Heart left ventricle (tissue), 16 donors: ENCODE data around the gene FREY1. TPM values are rescaled to one million over a fixed set of nuclear protein-coding genes. Genes with fewer than 3 reads are reported as not detected.

ENCODE experiments used
- ATAC-seq, 4 donors: fragments of 200-7000 bp; cut with Tn5 transposase; one replicate each; pipeline ENCODE4 v1.9.1; 2020 to 2022; ENCODE audit warnings: moderate library complexity in 4 of 4, mild to moderate bottlenecking in 3 of 4, moderate number of reproducible peaks in 1 of 4
- DNase-seq, 5 donors: peaks; one replicate each; pipeline ENCODE4 v3.0.0-alpha.2; 2020
- H3K27ac ChIP-seq, 12 donors: fragments of 200-600 bp; sonication (generic) in 4 of 12; one replicate each; pipeline versions ENCODE4 v1.5.0 to v1.8.0; 2016 to 2022; ENCODE audit warnings: mild to moderate bottlenecking in 2 of 12
- H3K27me3 ChIP-seq, 9 donors: fragments of 200-600 bp; sonication (generic) in 2 of 9; one replicate each; pipeline versions ENCODE4 v1.5.1 to v1.8.0; 2016 to 2022; ENCODE audit warnings: mild to moderate bottlenecking in 3 of 9
- H3K36me3 ChIP-seq, 9 donors: fragments of 200-600 bp; sonication (generic) in 2 of 9; one replicate each; pipeline versions ENCODE4 v1.5.0 to v1.8.0; 2018 to 2022; ENCODE audit warnings: mild to moderate bottlenecking in 2 of 9
- H3K4me1 ChIP-seq, 12 donors: fragments of 200-600 bp; sonication (generic) in 4 of 12; one replicate each; pipeline versions ENCODE4 v1.5.0 to v1.8.0; 2016 to 2022; ENCODE audit warnings: mild to moderate bottlenecking in 3 of 12
- H3K4me3 ChIP-seq, 12 donors: fragments of 200-600 bp; sonication (generic) in 4 of 12; one replicate each; pipeline versions ENCODE4 v1.5.0 to v1.8.0; 2017 to 2022; ENCODE audit warnings: mild to moderate bottlenecking in 9 of 12, moderate library complexity in 4 of 12
- H3K9me3 ChIP-seq, 12 donors: fragments of 200-600 bp; sonication (generic) in 4 of 12; one replicate each; pipeline versions ENCODE4 v1.5.0 to v1.8.0; 2016 to 2022; ENCODE audit warnings: mild to moderate bottlenecking in 1 of 12
- CTCF ChIP-seq, 12 donors: fragments of 200-600 bp; sonication (generic) in 4 of 12; IDR thresholded peaks; one replicate each; pipeline versions ENCODE4 v1.5.0 to v1.8.0; 2018 to 2022; ENCODE audit warnings: antibody characterized with exemption in 12 of 12, mild to moderate bottlenecking in 5 of 12
- POLR2A ChIP-seq, 2 donors: fragments of 450-650 bp; IDR thresholded peaks; one replicate each; pipeline ENCODE4 v1.6.1; 2017; ENCODE audit warnings: antibody characterized with exemption in 2 of 2, mild to moderate bottlenecking in 2 of 2, moderate library complexity in 2 of 2
- WGBS, 4 donors: extraction: QIAGEN DNeasy Blood & Tissue Kit in 2 of 4; methylation state at CpG; one replicate each; pipeline versions ENCODE4 v1.1.5 to v1.1.7; 2013 to 2018; 5-methylcytosine and 5-hydroxymethylcytosine counted together
- intact Hi-C, 10 donors: fragments of 100-400 bp; cut with DNase I; formaldehyde crosslinking; loops; one replicate each; pipeline versions ENCODE4 v1.11.1 to v1.14.2; 2022
- polyA plus RNA-seq, 2 donors: library from polyadenylated mRNA; stranded (reverse); fragments of 200-250 nt; gene quantifications; one replicate each; pipeline ENCODE4 v1.2.3, GENCODE V29; 2013
- total RNA-seq, 9 donors: library from RNA; depleted of rRNA in 2 of 9; stranded (reverse); fragments of >200 nt in 2 of 9; fragmentation: NEBNext Ultra II Directional in 3 of 9; extraction: Animal tissue kit (Norgen Biotek cat#: 25700) in 3 of 9; gene quantifications; one replicate each; pipeline versions ENCODE4 v1.1.0 to v1.2.4, GENCODE V29; 2016 to 2023
- donor health status: ischemic (EF 13 %, LVEDD 7.1; RV severe dilation, severe dysfunction).
- donor health status: healthy with polysubstance abuse.
- donor health status: DM: no; HTN: yes; CAD: no.
- donor health status: DM: no; HTN: no; CAD: no.
- donor health status: ischemic (EF 25% LVEDD 6.9; RV normal size, moderate dysfunction).
- donor health status: ischemic (EF 25% LVEDD 5.7; RV mildly dilated, moderate dysfunction).
- donor health status: healthy.
- donor health status: DM: yes; HTN: yes; CAD: no.
- donor health status: ischemic (EF 35%, LVEDD 5.7; RV mildly dilated, moderate dysfunction).
- donor health status: nonischemic (EF 11% LVEDD 7.7; RV severe dilation, severe dysfunction).
- donor health status: DM: yes; HTN: yes; CAD: no.
- donor health status: PGD.
- donor health status: ischemic (EF 29% LVEDD 5.4; RV normal size, mild dysfunction).
- donor health status: nonischemic (EF 23%, LVEDD 6.1; RV moderate dilation, normal function).

The FREY1 gene
- total and polyA plus RNA-seq, 11 donors, result 0.37 to 1.00 (median 0.45) TPM; not detected in 5

- DNase-seq, result no peak
- Histone ChIP-seq H3K27ac (peak overlapping the region in 11 of 12 donors; percentile 82 to 99 (median 91)), H3K9me3 (no peaks in the 10 kb centered on the region), H3K36me3 (peaks cover 0 to 90% (median 80%) of the 10 kb centered on the region in 9 donors), H3K4me1 (peaks cover 23 to 69% (median 57%) of the 10 kb centered on the region in 12 donors), H3K27me3 (no peaks in the 10 kb centered on the region), H3K4me3 (no peak overlapping the region)
- intact Hi-C loops, result loop anchor here in 2 of 10 donors (10.0 kb wide), 1 partner anchor 54 kb away; the partner anchor contains the start of gene PEX16 (in 2 of the 2)
- whole genome bisulfite sequencing, 4 donors, result 73 to 81% (median 77%) methylated on average over 5 of the region's 5 CpGs
- no peak for TF ChIP-seq CTCF (IDR thresholded peaks at IDR 0.05)
- TF ChIP-seq POLR2A (IDR thresholded peaks at IDR 0.05), result no peak
- no peak for ATAC-seq
Measured at GRCh38 chr11:45860348-45860747, 46.7 kb downstream of the FREY1 start.

- DNase-seq, result peak; percentile 94 to 96 (median 95)
- Histone ChIP-seq H3K36me3 (peaks cover 0 to 85% (median 74%) of the 10 kb centered on the region in 9 donors), H3K4me1 (peaks cover 23 to 75% (median 62%) of the 10 kb centered on the region in 12 donors), H3K4me3 (no peak overlapping the region), H3K27me3 (no peaks in the 10 kb centered on the region), H3K9me3 (no peaks in the 10 kb centered on the region), H3K27ac (peak overlapping the region; percentile 58 to 99 (median 90))
- WGBS, 4 donors, result 8 to 18% (median 15%) methylated on average over 11 to 12 of the region's 12 CpGs
- TF ChIP-seq CTCF (IDR thresholded peaks at IDR 0.05) (no peak), POLR2A (IDR thresholded peaks at IDR 0.05) (peak in 1 of 2 donors; percentile 53)
- intact Hi-C loops, result loop anchor here in 5 of 10 donors (1.0 to 10.0 kb wide), 2 partner anchors 12 to 55 kb away; partner anchors contain the start of genes CRY2 (in 3 of the 5) and PEX16 (in 2 of the 5)
- ATAC-seq, result peak; percentile 80 to 87 (median 84)
Measured at GRCh38 chr11:45859661-45860140, 47.4 kb downstream of the FREY1 start.

GRCh38 chr11:45858751-45859398 lies 48.2 kb downstream of the FREY1 start:
- H3K27me3 ChIP-seq, result no peaks in the 10 kb centered on the region
- peak overlapping the region; percentile 58 to 99 (median 90) for H3K27ac ChIP-seq
- 61 to 75% (median 64%) methylated on average over 5 of the region's 5 CpGs for WGBS, 4 donors
- peaks cover 23 to 83% (median 69%) of the 10 kb centered on the region in 12 donors for H3K4me1 ChIP-seq
- TF ChIP-seq POLR2A (IDR thresholded peaks at IDR 0.05) (no peak), CTCF (IDR thresholded peaks at IDR 0.05) (no peak)
- peaks cover 0 to 76% (median 65%) of the 10 kb centered on the region in 9 donors for H3K36me3 ChIP-seq
- intact Hi-C loops, result loop anchor here in 3 of 10 donors (1.0 kb wide), 1 partner anchor 12 kb away; the partner anchor contains the start of gene CRY2 (in 3 of the 3)
- DNase-seq (peak in 1 of 5 donors; percentile 20), ATAC-seq (no peak)
- H3K4me3 ChIP-seq, result peak overlapping the region in 3 of 12 donors; percentile 7 to 11 (median 9)
- H3K9me3 ChIP-seq, result no peaks in the 10 kb centered on the region

DNA sequence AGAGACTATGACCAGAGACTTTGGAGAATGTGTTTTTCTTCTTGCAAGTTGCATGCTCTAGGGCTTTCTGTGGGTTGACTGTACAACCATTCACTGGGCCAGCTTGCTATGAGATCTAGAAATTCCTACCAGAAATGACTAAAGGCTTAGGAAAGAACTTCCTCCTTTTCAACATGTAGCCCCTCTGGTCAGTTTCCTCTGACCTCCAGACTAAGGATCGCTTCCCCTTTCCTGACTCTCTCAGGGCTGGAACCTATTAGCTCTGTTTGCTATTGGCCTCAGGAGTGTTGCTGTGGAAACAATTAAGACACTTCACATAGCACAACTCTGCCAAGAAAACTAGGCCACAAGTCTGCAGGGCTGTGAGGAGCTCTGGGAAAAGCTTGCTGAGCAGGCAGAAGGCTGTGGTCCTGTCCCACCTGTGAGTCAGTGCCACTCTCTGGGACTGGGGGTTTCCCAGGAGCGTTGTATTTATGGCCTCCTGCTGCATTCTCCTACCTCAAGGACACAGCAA lies 49.1 kb downstream of the FREY1 start:
- TF ChIP-seq POLR2A (IDR thresholded peaks at IDR 0.05) (no peak), CTCF (IDR thresholded peaks at IDR 0.05) (no peak)
- H3K36me3 ChIP-seq, result peaks cover 0 to 70% (median 60%) of the 10 kb centered on the region in 9 donors
- no peaks in the 10 kb centered on the region for H3K27me3 ChIP-seq
- peak overlapping the region; percentile 66 to 99 (median 90) for H3K27ac ChIP-seq
- H3K9me3 ChIP-seq, result no peaks in the 10 kb centered on the region
- no peak overlapping the region for H3K4me3 ChIP-seq
- DNase-seq (peak in 4 of 5 donors; percentile 74 to 84 (median 77)), ATAC-seq (peak; percentile 66 to 73 (median 70))
- H3K4me1 ChIP-seq, result peaks cover 23 to 92% (median 76%) of the 10 kb centered on the region in 12 donors
- intact Hi-C loops, result no loop called here
- 6 to 9% (median 9%) methylated on average over 2 of the region's 2 CpGs for WGBS, 4 donors
